Mesenchymal stem cell (in vitro differentiated cells and primary cell): ENCODE results near the gene LRRFIP1.
"Not testable (repeated sequence)": the region's sequence is repeated elsewhere in the genome, so short reads cannot be mapped to it uniquely, and the experiment has no call there.

Source experiments
- DNase-seq: peaks from one replicate; pipeline ENCODE4 v3.0.0-alpha.2; 2013
- H2AFZ ChIP-seq: one replicate; pipeline ENCODE4 v1.6.1; 2013; ENCODE audit warnings: low read depth, mild to moderate bottlenecking, control low read depth, inconsistent platforms, low read length, moderate library complexity
- H2AK5ac ChIP-seq: 2 replicates; pipeline ENCODE4 v1.6.1; 2013; ENCODE audit warnings: low read length, moderate library complexity, mild to moderate bottlenecking, inconsistent platforms; ENCODE audit not compliant: severe bottlenecking
- H2BK120ac ChIP-seq: one replicate; pipeline ENCODE4 v1.6.1; 2013; ENCODE audit warnings: low read depth, mild to moderate bottlenecking, inconsistent platforms, low read length, moderate library complexity
- H2BK12ac ChIP-seq, 2 experiments: one replicate each; pipeline ENCODE4 v1.6.1; 2013; ENCODE audit warnings: inconsistent platforms in 2 of 2, low read length in 2 of 2, mild to moderate bottlenecking in 2 of 2, moderate library complexity in 2 of 2, control low read depth in 1 of 2
- H2BK15ac ChIP-seq: one replicate; pipeline ENCODE4 v1.6.1; 2013; ENCODE audit warnings: mild to moderate bottlenecking, low read depth, inconsistent platforms; ENCODE audit not compliant: poor library complexity, severe bottlenecking
- H2BK5ac ChIP-seq: 2 replicates; pipeline ENCODE4 v1.6.1; 2013; ENCODE audit warnings: low read depth, mild to moderate bottlenecking, low read length, control low read depth, inconsistent platforms; ENCODE audit not compliant: poor library complexity, severe bottlenecking
- H3K14ac ChIP-seq, 2 experiments: one replicate each; pipeline ENCODE4 v1.6.1; 2013; ENCODE audit warnings: inconsistent platforms in 2 of 2, low read length in 2 of 2, control low read depth in 1 of 2, mild to moderate bottlenecking in 1 of 2, moderate library complexity in 1 of 2
- H3K18ac ChIP-seq, 2 experiments: one replicate each; pipeline ENCODE4 v1.6.1; 2013; ENCODE audit warnings: inconsistent platforms in 2 of 2, low read length in 2 of 2, control low read depth in 1 of 2, low read depth in 1 of 2, mild to moderate bottlenecking in 1 of 2
- H3K23ac ChIP-seq, 2 experiments: one replicate each; pipeline ENCODE4 v1.6.1; 2013; ENCODE audit warnings: inconsistent platforms in 2 of 2, low read length in 2 of 2, mild to moderate bottlenecking in 2 of 2, moderate library complexity in 2 of 2, control low read depth in 1 of 2
- H3K27ac ChIP-seq: 2 replicates; pipeline ENCODE4 v1.5.1; 2013; ENCODE audit warnings: mild to moderate bottlenecking, moderate library complexity, low read length, control low read depth, inconsistent platforms; ENCODE audit not compliant: poor library complexity, severe bottlenecking
- H3K27me3 ChIP-seq, 2 experiments: 2 replicates each; pipeline versions ENCODE4 v1.6.1 to v1.7.0; 2013; ENCODE audit warnings: low read length in 2 of 2, mild to moderate bottlenecking in 2 of 2, moderate library complexity in 2 of 2, control low read depth in 1 of 2, inconsistent platforms in 1 of 2; ENCODE audit not compliant: control insufficient read depth in 1 of 2, insufficient read depth in 1 of 2
- H3K36me3 ChIP-seq, 2 experiments: 2 replicates each; pipeline versions ENCODE4 v1.6.1 to v1.7.0; 2013; ENCODE audit warnings: low read length in 2 of 2, control low read depth in 1 of 2, inconsistent platforms in 1 of 2, low read depth in 1 of 2, mild to moderate bottlenecking in 1 of 2; ENCODE audit not compliant: insufficient read depth in 2 of 2, control insufficient read depth in 1 of 2
- H3K4ac ChIP-seq, 2 experiments: one replicate each; pipeline ENCODE4 v1.6.1; 2013; ENCODE audit warnings: inconsistent platforms in 2 of 2, low read length in 2 of 2, mild to moderate bottlenecking in 2 of 2, moderate library complexity in 2 of 2, control low read depth in 1 of 2, low read depth in 1 of 2
- H3K4me1 ChIP-seq: 2 replicates; pipeline ENCODE4 v1.6.1; 2013; ENCODE audit warnings: low read depth, low read length, control low read depth; ENCODE audit not compliant: control insufficient read depth, insufficient read depth
- H3K4me2 ChIP-seq: 2 replicates; pipeline ENCODE4 v1.6.1; 2013; ENCODE audit warnings: low read length, mild to moderate bottlenecking, inconsistent platforms; ENCODE audit not compliant: poor library complexity, severe bottlenecking
- H3K4me3 ChIP-seq, 2 experiments: 2 replicates each; pipeline versions ENCODE4 v1.5.1 to v1.7.0; 2013; ENCODE audit warnings: low read length in 2 of 2, mild to moderate bottlenecking in 2 of 2, control low read depth in 1 of 2, low read depth in 1 of 2; ENCODE audit not compliant: insufficient read depth in 1 of 2
- H3K79me1 ChIP-seq: replicated peaks from 2 replicates; pipeline ENCODE4 v1.6.1; 2013; ENCODE audit warnings: mild to moderate bottlenecking, control low read depth, low read length, inconsistent platforms; ENCODE audit not compliant: poor library complexity, severe bottlenecking
- H3K9ac ChIP-seq: 2 replicates; pipeline ENCODE4 v1.7.0; 2013; ENCODE audit warnings: mild to moderate bottlenecking, low read length, moderate library complexity
- H3K9me3 ChIP-seq: 2 replicates; pipeline ENCODE4 v1.7.0; 2013; ENCODE audit warnings: mild to moderate bottlenecking, low read length; ENCODE audit not compliant: control insufficient read depth
- H4K8ac ChIP-seq: one replicate; pipeline ENCODE4 v1.6.1; 2013; ENCODE audit warnings: inconsistent platforms, mild to moderate bottlenecking, low read length, moderate library complexity
- H4K91ac ChIP-seq: one replicate; pipeline ENCODE4 v1.6.1; 2013; ENCODE audit warnings: mild to moderate bottlenecking, low read length, inconsistent platforms
- WGBS: methylation state at CpG from one replicate; pipeline ENCODE4 v1.1.7; 2013; ENCODE audit warnings: mixed read lengths; 5-methylcytosine and 5-hydroxymethylcytosine counted together

LRRFIP1 gene

GRCh38 chr2:237774811-237775553, 147.6 kb downstream of the LRRFIP1 start:
- Histone ChIP-seq H4K8ac (no peak overlapping the region), H3K23ac (no peak overlapping the region), H2BK12ac (no peak overlapping the region), H2AFZ (no peak overlapping the region), H4K91ac (no peak overlapping the region), H3K4ac (peak overlapping the region in 1 of 2 experiments; percentile 13), H2BK15ac (no peak overlapping the region), H3K14ac (no peak overlapping the region), H3K79me1 (peaks cover 14% of the 10 kb centered on the region), H3K4me3 (no peak overlapping the region), H3K27ac (no peak overlapping the region), H2BK5ac (no peak overlapping the region), H2AK5ac (no peak overlapping the region), H3K4me2 (no peak overlapping the region), H3K4me1 (peaks cover 1% of the 10 kb centered on the region), H2BK120ac (no peak overlapping the region), H3K27me3 (no peaks in the 10 kb centered on the region), H3K9me3 (no peaks in the 10 kb centered on the region), H3K36me3 (peaks cover 40 to 88% of the 10 kb centered on the region in 2 experiments), H3K9ac (no peak overlapping the region), H3K18ac (no peak overlapping the region)
- peak; percentile 63 for DNase-seq
- 92% methylated on average over 13 of the region's 13 CpGs for WGBS

- Histone ChIP-seq H3K9me3 (no peaks in the 10 kb centered on the region), H3K18ac (no peak overlapping the region), H3K23ac (no peak overlapping the region), H3K14ac (no peak overlapping the region), H3K79me1 (peaks cover 16% of the 10 kb centered on the region), H3K4me3 (no peak overlapping the region), H2AFZ (no peak overlapping the region), H3K4ac (no peak overlapping the region), H2BK5ac (no peak overlapping the region), H3K4me1 (no peaks in the 10 kb centered on the region), H3K27ac (no peak overlapping the region), H4K8ac (no peak overlapping the region), H3K36me3 (peaks cover 46 to 77% of the 10 kb centered on the region in 2 experiments), H3K27me3 (no peaks in the 10 kb centered on the region), H2BK120ac (no peak overlapping the region), H2BK12ac (no peak overlapping the region), H3K4me2 (no peak overlapping the region), H2BK15ac (no peak overlapping the region), H4K91ac (no peak overlapping the region), H2AK5ac (no peak overlapping the region), H3K9ac (no peak overlapping the region)
- DNase-seq, result no peak
- 98% methylated on average over 14 of the region's 14 CpGs for WGBS
These were observed 152.1 kb downstream of the LRRFIP1 start for GRCh38 chr2:237779521-237779920.

- Histone ChIP-seq H2BK120ac (no peak overlapping the region), H4K8ac (no peak overlapping the region), H2BK12ac (no peak overlapping the region), H3K27me3 (no peaks in the 10 kb centered on the region), H3K79me1 (peaks cover 7% of the 10 kb centered on the region), H2AK5ac (no peak overlapping the region), H3K4me3 (no peak overlapping the region), H2BK5ac (no peak overlapping the region), H3K23ac (no peak overlapping the region), H2AFZ (no peak overlapping the region), H2BK15ac (no peak overlapping the region), H3K27ac (no peak overlapping the region), H3K14ac (no peak overlapping the region), H3K4ac (no peak overlapping the region), H4K91ac (no peak overlapping the region), H3K4me2 (no peak overlapping the region), H3K4me1 (no peaks in the 10 kb centered on the region), H3K36me3 (peaks cover 38 to 69% of the 10 kb centered on the region in 2 experiments), H3K9ac (no peak overlapping the region), H3K18ac (no peak overlapping the region), H3K9me3 (peaks cover 14% of the 10 kb centered on the region)
- 92% methylated on average over 7 of the region's 7 CpGs for WGBS
- no peak for DNase-seq
These were observed 154.8 kb downstream of the LRRFIP1 start for GRCh38 chr2:237782181-237782580.

DNA sequence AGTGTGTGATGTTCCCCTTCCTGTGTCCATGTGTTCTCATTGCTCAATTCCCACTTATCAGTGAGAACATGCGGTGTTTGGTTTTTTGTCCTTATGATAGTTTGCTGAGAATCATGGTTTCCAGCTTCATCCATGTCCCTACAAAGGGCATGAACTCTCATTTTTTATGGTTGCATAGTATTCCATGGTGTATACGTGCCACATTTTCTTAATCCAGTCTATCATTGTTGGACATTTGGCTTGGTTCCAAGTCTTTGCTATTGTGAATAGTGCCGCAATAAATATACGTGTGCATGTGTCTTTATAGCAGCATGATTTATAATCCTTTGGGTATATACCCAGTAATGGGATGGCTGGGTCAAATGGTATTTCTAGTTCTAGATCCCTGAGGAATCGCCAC, 156.3 kb downstream of the LRRFIP1 start:
- not testable (repeated sequence) for H3K27ac ChIP-seq, H4K91ac ChIP-seq, H3K79me1 ChIP-seq, H4K8ac ChIP-seq, H3K4me2 ChIP-seq, DNase-seq, H2BK120ac ChIP-seq, H2BK12ac ChIP-seq, H3K23ac ChIP-seq, H3K4me1 ChIP-seq, H2BK5ac ChIP-seq, H3K18ac ChIP-seq, H2AK5ac ChIP-seq, H2AFZ ChIP-seq, H3K27me3 ChIP-seq, H3K4ac ChIP-seq, H2BK15ac ChIP-seq, H3K4me3 ChIP-seq, H3K14ac ChIP-seq, H3K9ac ChIP-seq
- H3K36me3 ChIP-seq, result peaks cover 33 to 60% of the 10 kb centered on the region in 2 experiments
- H3K9me3 ChIP-seq, result peaks cover 20% of the 10 kb centered on the region
- WGBS, result 100% methylated on average over 1 of the region's 5 CpGs
